HG03575 (cell line): ENCODE results near the gene P3H3.

Experiments used
- ATAC-seq: cut with Tn5 transposase; IDR thresholded peaks from one replicate; pipeline ENCODE4 v1.9.1; 2021; ENCODE audit not compliant: unreplicated experiment, insufficient number of reproducible peaks, low FRiP score; ENCODE audit errors: extremely low read depth

The P3H3 gene

GRCh38 chr12:6796576-6796975, 31.6 kb upstream of the P3H3 start:
- ATAC-seq, result no peak

GRCh38 chr12:6799147-6799546, 29.1 kb upstream of the P3H3 start:
- ATAC-seq, result no peak

- no peak for ATAC-seq
Observed at GRCh38 chr12:6807170-6807569, 21.0 kb upstream of the P3H3 start.

- ATAC-seq, result no peak
Observed at GRCh38 chr12:6809056-6809455, 19.2 kb upstream of the P3H3 start.

- no peak for ATAC-seq
Observed at GRCh38 chr12:6810758-6811157, 17.4 kb upstream of the P3H3 start.

- no peak for ATAC-seq
Observed at GRCh38 chr12:6813363-6813762, 14.8 kb upstream of the P3H3 start.

GRCh38 chr12:6816598-6816997, 11.6 kb upstream of the P3H3 start:
- no peak for ATAC-seq

GRCh38 chr12:6817098-6817497, 11.1 kb upstream of the P3H3 start:
- no peak for ATAC-seq

GRCh38 chr12:6817662-6818157, 10.5 kb upstream of the P3H3 start:
- no peak for ATAC-seq

- no peak for ATAC-seq
Observed at GRCh38 chr12:6818222-6818621, 10.0 kb upstream of the P3H3 start.

GRCh38 chr12:6818645-6819044, 9.6 kb upstream of the P3H3 start:
- ATAC-seq, result no peak

GRCh38 chr12:6819106-6820030, 8.8 kb upstream of the P3H3 start:
- no peak for ATAC-seq

GRCh38 chr12:6820166-6820565, 8.0 kb upstream of the P3H3 start:
- no peak for ATAC-seq

GRCh38 chr12:6821591-6822425, 6.4 kb upstream of the P3H3 start, which contains the start of gene GPR162:
GPR162 (plus strand) TSS chr12:6821821; CDS start chr12:6823899, 2,078 bp downstream.
- no peak for ATAC-seq

GRCh38 chr12:6822426-6823135, 5.6 kb upstream of the P3H3 start:
- ATAC-seq, result no peak

GRCh38 chr12:6823182-6824084, 4.8 kb upstream of the P3H3 start:
- ATAC-seq, result no peak

- no peak for ATAC-seq
Observed at GRCh38 chr12:6824085-6824775, 4.0 kb upstream of the P3H3 start.

- no peak for ATAC-seq
Observed at GRCh38 chr12:6824901-6825381, 3.3 kb upstream of the P3H3 start.
